GM10266 (cell line): ENCODE measurements around the gene LRRFIP1.

Experiments
- DNase-seq: peaks from one replicate; pipeline ENCODE4 v3.0.0; 2012; ENCODE audit errors: extremely low spot score
- TF ChIP-seq, protein P1 (sequence below): IDR thresholded peaks from 2 replicates; pipeline ENCODE4 v1.5.1; 2012; ENCODE audit warnings: mild to moderate bottlenecking, low read depth; ENCODE audit not compliant: control insufficient read depth, insufficient read depth; ENCODE audit errors: missing control alignments

The LRRFIP1 gene

DNA sequence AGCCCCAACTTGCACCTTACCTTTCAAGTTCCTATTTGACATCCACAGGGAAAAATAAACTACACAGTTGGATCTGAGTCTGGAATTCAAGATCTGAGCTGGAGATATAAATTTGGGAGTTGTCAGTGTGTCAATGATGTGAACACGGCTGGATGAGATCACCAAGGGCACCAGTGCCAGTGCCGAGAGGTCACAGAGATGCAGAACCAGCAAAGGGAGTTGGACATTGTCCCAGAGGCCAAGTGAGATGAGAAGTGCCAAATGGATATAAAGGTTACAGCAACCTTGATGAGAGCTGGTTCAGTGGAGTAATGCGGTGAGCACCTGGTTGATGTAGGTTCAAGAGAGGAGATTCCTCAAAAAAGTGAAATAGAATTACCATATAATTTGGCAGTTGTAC lies 24.8 kb downstream of the LRRFIP1 start:
- no peak for DNase-seq

DNA sequence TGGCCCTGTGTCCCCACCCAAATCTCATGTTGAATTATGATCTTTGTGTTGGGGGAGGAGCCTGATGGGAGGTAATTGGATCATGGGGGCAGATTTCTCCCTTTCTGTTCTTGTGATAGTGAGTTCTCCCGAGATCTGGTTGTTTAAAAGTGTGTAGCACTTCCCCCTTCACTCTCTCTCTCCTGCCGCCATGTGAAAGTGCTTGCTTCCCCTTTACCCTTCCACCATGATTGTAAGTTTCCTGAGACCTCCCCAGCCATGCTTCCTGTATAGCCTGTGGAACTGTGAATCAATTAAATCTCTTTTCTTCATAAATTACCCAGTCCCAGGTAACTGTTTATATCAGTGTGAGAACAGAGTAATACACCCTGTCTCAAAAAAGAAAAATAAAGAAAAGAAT lies 25.5 kb downstream of the LRRFIP1 start:
- TF ChIP-seq, protein P1, sequence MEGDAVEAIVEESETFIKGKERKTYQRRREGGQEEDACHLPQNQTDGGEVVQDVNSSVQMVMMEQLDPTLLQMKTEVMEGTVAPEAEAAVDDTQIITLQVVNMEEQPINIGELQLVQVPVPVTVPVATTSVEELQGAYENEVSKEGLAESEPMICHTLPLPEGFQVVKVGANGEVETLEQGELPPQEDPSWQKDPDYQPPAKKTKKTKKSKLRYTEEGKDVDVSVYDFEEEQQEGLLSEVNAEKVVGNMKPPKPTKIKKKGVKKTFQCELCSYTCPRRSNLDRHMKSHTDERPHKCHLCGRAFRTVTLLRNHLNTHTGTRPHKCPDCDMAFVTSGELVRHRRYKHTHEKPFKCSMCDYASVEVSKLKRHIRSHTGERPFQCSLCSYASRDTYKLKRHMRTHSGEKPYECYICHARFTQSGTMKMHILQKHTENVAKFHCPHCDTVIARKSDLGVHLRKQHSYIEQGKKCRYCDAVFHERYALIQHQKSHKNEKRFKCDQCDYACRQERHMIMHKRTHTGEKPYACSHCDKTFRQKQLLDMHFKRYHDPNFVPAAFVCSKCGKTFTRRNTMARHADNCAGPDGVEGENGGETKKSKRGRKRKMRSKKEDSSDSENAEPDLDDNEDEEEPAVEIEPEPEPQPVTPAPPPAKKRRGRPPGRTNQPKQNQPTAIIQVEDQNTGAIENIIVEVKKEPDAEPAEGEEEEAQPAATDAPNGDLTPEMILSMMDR: no peak
- no peak for DNase-seq

More for the DNA sequence above, 24.8 kb downstream of the LRRFIP1 start:
- TF ChIP-seq, protein P1: no peak

DNA sequence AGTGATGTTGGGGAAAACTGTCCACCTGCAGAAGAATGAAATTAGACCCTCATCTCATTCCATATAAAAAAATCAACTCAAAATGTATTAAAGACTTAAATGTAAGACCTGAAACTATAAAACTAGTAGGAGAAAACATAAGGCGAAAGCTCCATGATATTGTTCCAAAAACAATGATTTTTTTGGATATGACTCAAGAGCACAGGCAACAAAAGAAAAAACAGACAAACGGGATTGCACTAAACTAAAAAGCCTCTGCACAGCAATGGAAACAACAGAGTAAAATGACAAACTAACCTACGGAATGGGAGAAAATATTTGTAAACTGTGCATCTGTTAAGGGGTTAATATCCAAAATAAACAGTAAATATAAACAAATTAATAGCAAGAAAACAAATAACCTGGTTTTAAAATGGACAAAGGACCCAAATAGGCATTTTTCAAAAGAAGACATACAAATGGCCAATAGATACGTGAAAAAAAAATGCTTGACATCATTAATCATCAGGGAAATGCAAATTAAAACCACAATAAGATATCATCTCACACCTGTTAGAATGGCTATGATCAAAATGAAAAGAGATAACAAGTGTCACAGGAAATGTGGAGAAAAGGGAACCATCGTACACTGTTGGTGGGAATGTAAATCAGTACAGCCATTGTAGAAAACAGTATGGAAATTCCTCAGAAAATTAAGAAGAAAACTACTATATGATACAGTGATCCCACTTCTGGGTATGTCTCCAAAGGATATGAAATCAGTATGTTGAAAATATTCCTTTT lies 26.6 kb downstream of the LRRFIP1 start:
- DNase-seq: no peak
- TF ChIP-seq, protein P1: no peak

DNA sequence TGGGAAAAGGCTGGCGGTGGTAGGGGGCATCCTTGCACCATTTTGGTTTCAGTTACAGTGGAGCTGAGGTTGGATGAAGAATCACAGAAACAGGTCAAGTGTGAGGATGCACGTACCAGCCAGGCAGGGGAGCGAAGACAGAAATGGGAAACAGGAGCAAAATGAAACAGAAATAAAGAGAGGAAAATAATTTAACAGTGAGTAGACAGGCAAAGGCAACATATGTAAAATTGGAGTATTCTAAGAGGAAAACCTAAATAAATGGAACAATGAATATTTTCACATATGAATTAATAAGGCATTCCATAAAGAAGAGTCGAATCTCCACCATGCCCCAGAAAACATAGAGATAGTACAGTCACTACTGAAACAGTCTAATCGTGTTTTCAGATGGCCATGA lies 29.7 kb downstream of the LRRFIP1 start:
- TF ChIP-seq, protein P1: no peak

DNA sequence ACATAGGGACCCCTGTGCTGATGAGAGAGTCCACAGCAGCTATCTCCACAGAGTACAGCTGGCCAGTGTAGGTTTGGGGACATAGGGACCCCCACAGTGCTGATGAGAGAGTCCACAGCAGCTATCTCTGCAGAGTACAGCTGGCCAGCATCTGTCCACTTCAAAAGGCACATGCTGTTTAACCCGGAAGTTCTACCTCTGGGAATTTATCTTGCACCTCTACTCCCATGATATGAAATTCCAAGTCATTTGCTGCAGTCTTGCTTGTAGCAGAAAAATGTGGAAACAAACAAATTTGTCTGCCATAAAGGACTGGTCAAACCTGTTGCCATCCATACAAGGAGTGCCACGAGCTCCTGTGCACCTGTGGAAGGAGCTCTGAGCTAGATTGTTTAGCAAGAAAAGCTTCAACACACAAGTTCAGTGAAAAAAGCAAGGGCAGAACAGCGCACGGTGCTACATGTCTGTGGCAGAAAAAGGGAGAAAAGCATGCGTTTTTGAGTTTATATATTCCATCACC lies 33.1 kb downstream of the LRRFIP1 start:
- DNase-seq: no peak
- TF ChIP-seq, protein P1: no peak

More for the DNA sequence above, 29.7 kb downstream of the LRRFIP1 start:
- no peak for DNase-seq

DNA sequence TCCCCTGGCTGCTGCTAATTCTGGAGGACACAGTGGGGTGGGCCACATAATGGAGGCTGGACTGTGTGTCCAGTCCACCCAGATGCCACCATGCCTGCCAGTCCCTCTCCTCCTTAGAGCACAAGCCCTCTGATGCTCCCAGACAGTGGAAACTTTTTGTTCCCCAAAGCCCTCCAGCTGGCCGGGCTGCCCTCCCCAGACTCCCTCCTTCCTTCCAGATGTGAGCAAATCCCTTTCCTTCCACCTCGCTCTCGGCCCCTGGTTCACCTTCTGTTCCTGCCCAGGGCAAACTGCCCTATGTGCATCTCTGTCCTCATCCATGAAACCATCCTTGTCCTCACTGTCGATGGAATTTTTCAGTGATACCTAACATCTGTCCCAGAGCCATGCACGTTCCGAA lies 33.9 kb downstream of the LRRFIP1 start:
- TF ChIP-seq, protein P1: no peak
- no peak for DNase-seq

DNA sequence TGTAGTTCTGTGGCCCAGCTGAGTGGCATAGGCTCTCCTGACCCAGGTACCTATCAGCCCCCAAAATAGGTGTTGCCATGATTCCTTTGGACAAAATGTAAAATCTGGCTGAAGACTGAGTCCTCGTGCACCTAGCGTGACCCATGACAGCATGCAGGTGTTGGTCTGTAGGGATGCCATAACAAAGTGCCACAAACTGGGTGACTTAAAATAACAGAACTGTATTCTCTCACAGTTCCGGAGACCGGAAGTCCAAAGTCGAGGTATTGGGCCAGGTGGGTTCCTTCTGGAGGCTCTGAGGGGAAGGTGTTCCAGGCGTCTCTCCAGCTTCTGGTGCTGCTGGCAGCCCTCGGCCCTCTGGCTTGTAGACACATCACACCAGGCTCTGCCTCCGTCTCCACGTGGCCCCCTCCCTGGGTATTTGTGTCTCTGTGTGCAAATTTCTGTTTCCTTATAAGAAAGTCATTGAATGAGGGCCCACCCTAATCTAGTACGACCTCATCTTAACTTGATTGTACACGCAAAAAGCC lies 34.5 kb downstream of the LRRFIP1 start:
- no peak for DNase-seq

More for the DNA sequence above, 34.5 kb downstream of the LRRFIP1 start:
- TF ChIP-seq, protein P1: no peak
